Measurements from ENCODE around the gene KCNN3.

KCNN3 gene

GRCh38 chr1:154713005-154713404 is 157.1 kb downstream of the KCNN3 start:
- DNase-seq (ENCODE audit: insufficient read length, low spot score): no peak
- TF ChIP-seq POLR2A (IDR thresholded peaks at IDR 0.05; ENCODE audit: low read depth, low read length): no peak
- no peak for FAIRE-seq

GRCh38 chr1:154712166-154712810 is 157.8 kb downstream of the KCNN3 start:
- FAIRE-seq: no peak

GRCh38 chr1:154711416-154711815 is 158.7 kb downstream of the KCNN3 start:
- FAIRE-seq: no peak
- TF ChIP-seq POLR2A (IDR thresholded peaks at IDR 0.05; ENCODE audit: low read depth, low read length): no peak
- DNase-seq (ENCODE audit: insufficient read length, low spot score): no peak

More at GRCh38 chr1:154712166-154712810, 157.8 kb downstream of the KCNN3 start:
- DNase-seq (ENCODE audit: insufficient read length, low spot score): no peak
- no peak for TF ChIP-seq POLR2A (IDR thresholded peaks at IDR 0.05; ENCODE audit: low read depth, low read length)

GRCh38 chr1:154710106-154710505 is 160.0 kb downstream of the KCNN3 start:
- DNase-seq (ENCODE audit: insufficient read length, low spot score) (no peak), FAIRE-seq (no peak)
- no peak for TF ChIP-seq POLR2A (IDR thresholded peaks at IDR 0.05; ENCODE audit: low read depth, low read length)

GRCh38 chr1:154707901-154708463 is 162.1 kb downstream of the KCNN3 start:
- no peak for TF ChIP-seq POLR2A (IDR thresholded peaks at IDR 0.05; ENCODE audit: low read depth, low read length)
- no peak for DNase-seq (ENCODE audit: insufficient read length, low spot score)
- no peak for FAIRE-seq

- no peak for FAIRE-seq
- TF ChIP-seq POLR2A (IDR thresholded peaks at IDR 0.05; ENCODE audit: low read depth, low read length): no peak
- no peak for DNase-seq (ENCODE audit: insufficient read length, low spot score)
These were observed 163.2 kb downstream of the KCNN3 start for GRCh38 chr1:154706851-154707250.

GRCh38 chr1:154705544-154705943 is 164.5 kb downstream of the KCNN3 start:
- FAIRE-seq (no peak), DNase-seq (ENCODE audit: insufficient read length, low spot score) (no peak)
- no peak for TF ChIP-seq POLR2A (IDR thresholded peaks at IDR 0.05; ENCODE audit: low read depth, low read length)

- DNase-seq (ENCODE audit: insufficient read length, low spot score) (no peak), FAIRE-seq (no peak)
- no peak for TF ChIP-seq POLR2A (IDR thresholded peaks at IDR 0.05; ENCODE audit: low read depth, low read length)
These were observed 166.9 kb downstream of the KCNN3 start for GRCh38 chr1:154703170-154703569.

GRCh38 chr1:154698320-154699096 is 171.6 kb downstream of the KCNN3 start:
- DNase-seq (ENCODE audit: insufficient read length, low spot score) (no peak), FAIRE-seq (no peak)
- no peak for TF ChIP-seq POLR2A (IDR thresholded peaks at IDR 0.05; ENCODE audit: low read depth, low read length)

GRCh38 chr1:154697710-154698109 is 172.4 kb downstream of the KCNN3 start:
- FAIRE-seq (no peak), DNase-seq (ENCODE audit: insufficient read length, low spot score) (no peak)
- no peak for TF ChIP-seq POLR2A (IDR thresholded peaks at IDR 0.05; ENCODE audit: low read depth, low read length)

- DNase-seq (ENCODE audit: insufficient read length, low spot score) (no peak), FAIRE-seq (no peak)
- TF ChIP-seq POLR2A (IDR thresholded peaks at IDR 0.05; ENCODE audit: low read depth, low read length): no peak
These were observed 173.6 kb downstream of the KCNN3 start for GRCh38 chr1:154696456-154696855.

- FAIRE-seq (no peak), DNase-seq (ENCODE audit: insufficient read length, low spot score) (no peak)
- no peak for TF ChIP-seq POLR2A (IDR thresholded peaks at IDR 0.05; ENCODE audit: low read depth, low read length)
These were observed 174.1 kb downstream of the KCNN3 start for GRCh38 chr1:154695985-154696384.

- DNase-seq (ENCODE audit: insufficient read length, low spot score) (no peak), FAIRE-seq (no peak)
- TF ChIP-seq POLR2A (IDR thresholded peaks at IDR 0.05; ENCODE audit: low read depth, low read length): no peak
These were observed 175.1 kb downstream of the KCNN3 start for GRCh38 chr1:154694995-154695394.

GRCh38 chr1:154689083-154689482 is 181.0 kb downstream of the KCNN3 start:
- FAIRE-seq (no peak), DNase-seq (ENCODE audit: insufficient read length, low spot score) (no peak)
- no peak for TF ChIP-seq POLR2A (IDR thresholded peaks at IDR 0.05; ENCODE audit: low read depth, low read length)

GRCh38 chr1:154686507-154686906 is 183.6 kb downstream of the KCNN3 start:
- FAIRE-seq (no peak), DNase-seq (ENCODE audit: insufficient read length, low spot score) (no peak)
- no peak for TF ChIP-seq POLR2A (IDR thresholded peaks at IDR 0.05; ENCODE audit: low read depth, low read length)

Measured in H54 (cell line).